Osteoblast (primary cell): ENCODE measurements around the gene INPP5B. TPM values are rescaled to one million over a fixed set of nuclear protein-coding genes. Genes with fewer than 3 reads are reported as not detected.
A peak's percentile ranks its signal among the peaks of the same experiment; 100 is the strongest.

Source experiments
- DNase-seq: peaks from one replicate; pipeline ENCODE4 v3.0.0; 2011; ENCODE audit warnings: low spot score, mixed read lengths; ENCODE audit not compliant: insufficient read length; ENCODE audit errors: missing footprints
- H2AFZ ChIP-seq: 2 replicates; pipeline ENCODE4 v1.6.0; 2011; ENCODE audit warnings: mild to moderate bottlenecking, low read length
- H3K27ac ChIP-seq: 2 replicates; pipeline ENCODE4 v1.5.1; 2011; ENCODE audit warnings: mild to moderate bottlenecking, low read depth, low read length, moderate library complexity
- H3K27me3 ChIP-seq: 2 replicates; pipeline ENCODE4 v1.6.0; 2012; ENCODE audit warnings: mild to moderate bottlenecking, control low read depth, inconsistent platforms, low read length, moderate library complexity; ENCODE audit not compliant: insufficient read depth
- H3K36me3 ChIP-seq: 2 replicates; pipeline ENCODE4 v1.5.1; 2011; ENCODE audit warnings: mild to moderate bottlenecking, low read length, control low read depth, moderate library complexity; ENCODE audit not compliant: insufficient read depth
- H3K4me1 ChIP-seq: 2 replicates; pipeline ENCODE4 v1.5.1; 2011; ENCODE audit warnings: mild to moderate bottlenecking, low read length, control low read depth, moderate library complexity; ENCODE audit not compliant: insufficient read depth
- H3K4me2 ChIP-seq: 2 replicates; pipeline ENCODE4 v1.6.0; 2011; ENCODE audit warnings: mild to moderate bottlenecking, low read length; ENCODE audit not compliant: insufficient read depth
- H3K4me3 ChIP-seq: fragments of 200-600 bp; sonication (generic); 3 replicates; pipeline ENCODE4 v1.5.1; 2012; ENCODE audit warnings: mild to moderate bottlenecking, low read length, inconsistent platforms; ENCODE audit not compliant: insufficient read depth
- H3K79me2 ChIP-seq: 2 replicates; pipeline ENCODE4 v1.6.0; 2012; ENCODE audit warnings: mild to moderate bottlenecking, low read length, control low read depth, inconsistent platforms; ENCODE audit not compliant: insufficient read depth
- H3K9me3 ChIP-seq: 2 replicates; pipeline ENCODE4 v1.5.1; 2011; ENCODE audit warnings: low read depth, low read length, control low read depth
- H4K20me1 ChIP-seq: 2 replicates; pipeline ENCODE4 v1.6.0; 2012; ENCODE audit warnings: mild to moderate bottlenecking, low read length, control low read depth; ENCODE audit not compliant: insufficient read depth
- CTCF ChIP-seq: IDR thresholded peaks from 2 replicates; pipeline ENCODE4 v1.5.1; 2011; ENCODE audit warnings: mild to moderate bottlenecking, low read depth, low read length, moderate library complexity; ENCODE audit errors: extremely low read depth
- total RNA-seq: library from RNA; depleted of rRNA; stranded (reverse); fragments of >200 nt; gene quantifications from 2 replicates; pipeline ENCODE4 v1.2.3, GENCODE V29; 2012

Gene INPP5B
- total RNA-seq, 1 donor = 39.4 TPM

DNA sequence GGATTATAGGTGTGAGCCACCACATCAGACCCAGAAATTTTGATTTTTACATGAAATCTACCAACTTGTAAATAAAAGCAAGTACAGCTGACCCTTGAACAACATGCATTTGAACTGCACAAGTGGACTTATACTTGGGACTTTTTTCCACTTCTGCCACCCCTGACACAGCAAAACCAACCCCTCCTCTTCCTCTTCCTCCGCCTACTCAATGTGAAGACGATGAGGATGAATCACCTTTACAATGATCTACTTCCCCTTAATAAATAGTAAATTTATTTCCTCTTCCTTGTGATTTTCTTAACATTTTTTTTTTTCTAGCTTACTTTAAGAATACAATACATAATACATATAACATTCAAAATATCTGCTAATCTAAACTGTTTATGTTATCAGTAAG lies 121.3 kb downstream of the INPP5B start:
- TF ChIP-seq CTCF = no peak
- Histone ChIP-seq H3K4me3 (no peak overlapping the region), H4K20me1 (peaks cover 4% of the 10 kb centered on the region), H3K79me2 (no peaks in the 10 kb centered on the region), H3K4me1 (no peaks in the 10 kb centered on the region), H3K36me3 (peaks cover 22% of the 10 kb centered on the region), H3K9me3 (no peaks in the 10 kb centered on the region), H2AFZ (no peak overlapping the region), H3K27me3 (no peaks in the 10 kb centered on the region), H3K27ac (no peak overlapping the region), H3K4me2 (no peak overlapping the region)
- no peak for DNase-seq

GRCh38 chr1:37824001-37824400 lies 122.9 kb downstream of the INPP5B start:
- DNase-seq = no peak
- peak overlapping the region; percentile 13 for H3K27ac ChIP-seq
- peaks cover 32% of the 10 kb centered on the region for H3K36me3 ChIP-seq
- no peak overlapping the region for H3K4me3 ChIP-seq
- H2AFZ ChIP-seq = no peak overlapping the region
- no peak for TF ChIP-seq CTCF
- no peaks in the 10 kb centered on the region for H3K9me3 ChIP-seq
- H3K4me2 ChIP-seq = no peak overlapping the region
- H4K20me1 ChIP-seq = peaks cover 6% of the 10 kb centered on the region
- H3K79me2 ChIP-seq = no peaks in the 10 kb centered on the region
- H3K4me1 ChIP-seq = peaks cover 5% of the 10 kb centered on the region
- no peaks in the 10 kb centered on the region for H3K27me3 ChIP-seq

DNA sequence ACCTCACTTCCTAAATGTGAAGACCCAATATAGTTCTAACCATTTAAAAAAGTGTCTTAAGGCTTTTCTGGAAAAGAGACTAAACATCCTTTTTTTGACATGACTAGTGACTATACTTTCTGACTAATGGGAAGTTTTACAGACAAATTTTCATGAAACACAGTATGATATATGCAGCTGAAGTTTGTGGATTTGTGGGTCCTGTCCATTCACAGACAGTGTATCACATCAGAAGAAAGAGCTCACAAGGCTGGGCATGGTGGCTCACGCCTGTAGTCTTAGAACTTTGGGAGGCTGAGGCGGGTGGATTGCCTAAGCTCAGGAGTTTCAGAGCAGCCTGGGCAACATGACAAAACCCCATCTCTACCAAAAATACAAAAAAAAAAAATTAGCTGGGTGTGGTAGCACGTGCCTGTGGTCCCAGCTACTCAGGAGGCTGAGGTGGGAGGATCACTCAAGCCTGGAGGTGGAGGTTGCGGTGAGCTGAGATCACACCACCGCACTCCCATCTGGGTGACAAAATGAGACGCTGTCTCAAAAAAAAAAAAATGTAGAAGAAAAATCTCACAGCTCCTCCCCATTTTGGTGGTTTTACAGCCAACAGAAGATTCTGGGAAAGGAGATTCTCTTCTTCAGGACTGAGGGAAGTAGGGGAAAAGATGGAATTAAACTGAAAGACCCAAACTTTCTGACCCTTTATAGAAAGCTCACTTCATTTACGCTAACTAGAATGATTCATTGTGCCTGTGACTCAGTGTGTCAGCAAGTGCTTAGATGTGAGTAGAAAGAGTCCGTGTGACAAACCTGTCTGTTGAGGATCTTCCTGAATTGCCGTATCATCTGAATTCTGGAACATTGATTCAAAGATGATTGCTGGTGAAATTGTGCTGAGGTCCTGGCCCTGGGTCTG lies 123.7 kb downstream of the INPP5B start:
- no peak for DNase-seq

More for the DNA sequence above, 123.7 kb downstream of the INPP5B start:
- Histone ChIP-seq H3K79me2 (no peaks in the 10 kb centered on the region), H3K36me3 (peaks cover 32% of the 10 kb centered on the region), H2AFZ (no peak overlapping the region), H3K9me3 (no peaks in the 10 kb centered on the region), H3K27ac (peak overlapping the region; percentile 13), H3K4me3 (no peak overlapping the region), H3K27me3 (no peaks in the 10 kb centered on the region), H4K20me1 (peaks cover 6% of the 10 kb centered on the region), H3K4me1 (peaks cover 5% of the 10 kb centered on the region), H3K4me2 (peak overlapping the region; percentile 14)
- no peak for TF ChIP-seq CTCF
